B cell (primary cell): ENCODE measurements around the gene TK2. TPM values are rescaled to one million over a fixed set of nuclear protein-coding genes. Genes with fewer than 3 reads are reported as not detected.
"Not testable (repeated sequence)": the region's sequence is repeated elsewhere in the genome, so short reads cannot be mapped to it uniquely, and the experiment has no call there.

Experiments used
- ATAC-seq: fragments of 200-7000 bp; cut with Tn5 transposase; one replicate; pipeline ENCODE4 v1.10.0; 2021; ENCODE audit warnings: low read depth, mild to moderate bottlenecking, moderate number of reproducible peaks, moderate library complexity
- CTCF ChIA-PET: fragments of 350-600 bp; sonication (Branson Sonifier 250); formaldehyde crosslinking; loops from one replicate; lab custom pipeline; 2021; ENCODE audit warnings: antibody characterized with exemption, inconsistent platforms; lab: Charles Lee
- POLR2A ChIA-PET: fragments of 350-600 bp; sonication (Branson Sonifier 250); formaldehyde crosslinking; loops from one replicate; lab custom pipeline; 2021; ENCODE audit warnings: antibody characterized with exemption; lab: Charles Lee
- DNase-seq: peaks from one replicate; pipeline ENCODE4 v3.0.0; 2013
- H2AFZ ChIP-seq: 2 replicates; pipeline ENCODE4 v1.6.1; 2012; ENCODE audit warnings: mild to moderate bottlenecking, low read depth, low read length; ENCODE audit not compliant: insufficient read depth, poor library complexity, severe bottlenecking
- H3K27ac ChIP-seq, 2 donors: 1 replicate in 1 of 2; 2 replicates in 1 of 2; pipeline ENCODE4 v1.5.1; 2012 to 2013; ENCODE audit warnings: low read length in 2 of 2, mild to moderate bottlenecking in 2 of 2, moderate library complexity in 1 of 2
- H3K27me3 ChIP-seq, 4 experiments: fragments of 200-600 bp in 1 of 4; sonication (generic) in 1 of 4; replicated peaks in 1 of 4; 1 replicate in 2 of 4; 2 replicates in 2 of 4; pipeline versions ENCODE4 v1.6.1 to v1.7.0; 2013 to 2016; ENCODE audit warnings: low read length in 3 of 4, mild to moderate bottlenecking in 2 of 4, mixed read lengths in 1 of 4, moderate library complexity in 1 of 4; ENCODE audit not compliant: insufficient read depth in 4 of 4, control insufficient read depth in 3 of 4; ENCODE audit errors: control extremely low read depth in 1 of 4
- H3K36me3 ChIP-seq, 2 experiments: replicated peaks in 1 of 2; 1 replicate in 1 of 2; 2 replicates in 1 of 2; pipeline versions ENCODE4 v1.6.1 to v1.7.1; 2013; ENCODE audit warnings: low read length in 1 of 2; ENCODE audit not compliant: insufficient read depth in 2 of 2, control insufficient read depth in 1 of 2; ENCODE audit errors: control extremely low read depth in 1 of 2, extremely low read depth in 1 of 2
- H3K4me1 ChIP-seq, 2 donors: fragments of 200-600 bp in 1 of 2; sonication (generic) in 1 of 2; 1 replicate in 1 of 2; 2 replicates in 1 of 2; pipeline versions ENCODE4 v1.5.1 to v1.6.1; 2013 to 2017; ENCODE audit warnings: low read length in 2 of 2; ENCODE audit not compliant: control insufficient read depth in 2 of 2, insufficient read depth in 2 of 2
- H3K4me2 ChIP-seq: replicated peaks from 2 replicates; pipeline ENCODE3; 2012; ENCODE audit warnings: mild to moderate bottlenecking, low read depth, low read length; ENCODE audit not compliant: poor library complexity, severe bottlenecking
- H3K4me3 ChIP-seq, 5 experiments: fragments of 200-600 bp in 1 of 5; sonication (generic) in 1 of 5; 1 replicate in 3 of 5; 2 replicates in 2 of 5; pipeline versions ENCODE4 v1.5.1 to v1.7.0; 2011 to 2016; ENCODE audit warnings: low read length in 4 of 5, mild to moderate bottlenecking in 4 of 5, low read depth in 2 of 5, control low read depth in 1 of 5, moderate library complexity in 1 of 5; ENCODE audit not compliant: insufficient read depth in 1 of 5; ENCODE audit errors: control extremely low read depth in 1 of 5, extremely low read depth in 1 of 5
- H3K79me2 ChIP-seq: fragments of 200-600 bp; sonication (generic); one replicate; pipeline ENCODE4 v1.6.0; 2016; ENCODE audit warnings: low read length; ENCODE audit not compliant: control insufficient read depth, insufficient read depth
- H3K9ac ChIP-seq: fragments of 200-600 bp; sonication (generic); 2 replicates; pipeline ENCODE4 v1.6.1; 2017; ENCODE audit warnings: mild to moderate bottlenecking, low read length, moderate library complexity
- H3K9me3 ChIP-seq, 3 donors: one replicate each; pipeline versions ENCODE4 v1.6.1 to v1.7.1; 2013; ENCODE audit warnings: low read length in 2 of 3; ENCODE audit not compliant: control insufficient read depth in 2 of 3, insufficient read depth in 1 of 3; ENCODE audit errors: control extremely low read depth in 1 of 3
- H4K20me1 ChIP-seq: 2 replicates; pipeline ENCODE4 v1.6.0; 2012; ENCODE audit warnings: mild to moderate bottlenecking, low read length; ENCODE audit not compliant: insufficient read depth, control insufficient read depth, poor library complexity, severe bottlenecking
- H3K27ac Mint-ChIP-seq: one replicate; pipeline ENCODE4 v1.8.0; 2021; ENCODE audit warnings: mixed read lengths
- H3K27me3 Mint-ChIP-seq: one replicate; pipeline ENCODE4 v1.8.0; 2021; ENCODE audit warnings: mixed read lengths
- H3K4me1 Mint-ChIP-seq: one replicate; pipeline ENCODE4 v1.8.0; 2021; ENCODE audit warnings: mixed read lengths
- H3K4me3 Mint-ChIP-seq: one replicate; pipeline ENCODE4 v1.8.0; 2021; ENCODE audit warnings: mixed read lengths
- H3K9me3 Mint-ChIP-seq: one replicate; pipeline ENCODE4 v1.8.0; 2022; ENCODE audit warnings: mixed read lengths; ENCODE audit not compliant: insufficient read depth
- CTCF ChIP-seq: fragments of 200-600 bp; IDR thresholded peaks from one replicate; pipeline ENCODE4 v1.8.0; 2022; ENCODE audit warnings: antibody characterized with exemption, mild to moderate bottlenecking
- WGBS: methylation state at CpG from one replicate; pipeline ENCODE4 v1.1.5; 2013; ENCODE audit warnings: missing lambda C conversion rate; ENCODE audit not compliant: insufficient coverage; 5-methylcytosine and 5-hydroxymethylcytosine counted together
- intact Hi-C: fragments of 100-400 bp; cut with micrococcal nuclease; formaldehyde crosslinking; loops from one replicate; pipeline ENCODE4 v1.10.0; 2022
- polyA plus RNA-seq: library from polyadenylated mRNA; depleted of rRNA; stranded (reverse); fragments of >200 nt; gene quantifications from 2 replicates; pipeline ENCODE4 v1.2.3, GENCODE V29; 2012
- total RNA-seq, 2 donors: library from RNA; stranded (reverse); fragments of 120-200 nt in 1 of 2; gene quantifications; 1 replicate in 1 of 2; 2 replicates in 1 of 2; pipeline versions ENCODE4 v1.2.3 to v1.2.4, GENCODE V29; 2013 to 2022

Gene TK2
- total and polyA plus RNA-seq, 2 donors (not counting 1 experiment from before 2014, with no cell fraction given) = 2.9 to 9.7 TPM

- WGBS = 100% methylated on average over 4 of the region's 6 CpGs
- POLR2A ChIA-PET, H3K4me2 ChIP-seq, H3K9me3 ChIP-seq, H4K20me1 ChIP-seq, H3K79me2 ChIP-seq, ATAC-seq, H3K4me1 Mint-ChIP-seq, H2AFZ ChIP-seq, H3K36me3 ChIP-seq, CTCF ChIA-PET, H3K9ac ChIP-seq, H3K4me3 ChIP-seq, H3K27ac Mint-ChIP-seq, H3K27ac ChIP-seq, intact Hi-C loops, DNase-seq, H3K4me3 Mint-ChIP-seq, H3K9me3 Mint-ChIP-seq, H3K4me1 ChIP-seq: not testable (repeated sequence)
- peaks cover 0 to 29% (median 5%) of the 10 kb centered on the region in 4 experiments for H3K27me3 ChIP-seq
- H3K27me3 Mint-ChIP-seq = peaks cover 59% of the 10 kb centered on the region
These were observed 84.0 kb downstream of the TK2 start for GRCh38 chr16:66465946-66466345.

- TF ChIP-seq CTCF = no peak
- CTCF ChIA-PET = interaction anchor here (0.6 to 1.5 kb wide), 3 partner anchors 8 to 14 kb away, joined by 3 read pairs; no protein-coding TSS in a partner anchor
- Histone ChIP-seq H3K4me3 (no peak overlapping the region), H3K4me2 (no peak overlapping the region), H3K9ac (no peak overlapping the region), H4K20me1 (no peaks in the 10 kb centered on the region), H3K36me3 (no peaks in the 10 kb centered on the region), H3K27me3 (peaks cover 0 to 31% (median 10%) of the 10 kb centered on the region in 4 experiments), H3K4me1 (no peaks in the 10 kb centered on the region), H2AFZ (no peak overlapping the region), H3K79me2 (no peaks in the 10 kb centered on the region), H3K27ac (no peak overlapping the region), H3K9me3 (peaks cover 0 to 8% (median 1%) of the 10 kb centered on the region in 3 donors)
- no CpG with 5 or more reads among the region's 1 CpG for WGBS
- DNase-seq (no peak), ATAC-seq (no peak)
- H3K4me3 Mint-ChIP-seq = no peak overlapping the region
- intact Hi-C loops = no loop called here
- H3K4me1 Mint-ChIP-seq = no peaks in the 10 kb centered on the region
- no peak overlapping the region for H3K27ac Mint-ChIP-seq
- peaks cover 60% of the 10 kb centered on the region for H3K27me3 Mint-ChIP-seq
- POLR2A ChIA-PET = no interaction called here
- H3K9me3 Mint-ChIP-seq = no peaks in the 10 kb centered on the region
These were observed 87.0 kb downstream of the TK2 start for GRCh38 chr16:66462912-66463311.
